Endothelial cell of umbilical vein (primary cell): ENCODE results near the gene NAPB. TPM values are rescaled to one million over a fixed set of nuclear protein-coding genes. Genes with fewer than 3 reads are reported as not detected.

Experiments used
- BruUV-seq: library from RNA; stranded (reverse); fragments of 400-500 nt; replicated peaks from 2 replicates; lab custom pipeline; 2021; lab: Mats Ljungman, UMichigan
- CTCF ChIA-PET: fragments of 300-600, 350-600 bp; sonication (Branson Sonifier 250); formaldehyde crosslinking; loops from one replicate; lab custom pipeline; 2021; ENCODE audit warnings: antibody characterized with exemption, inconsistent platforms; lab: Charles Lee
- POLR2A ChIA-PET: fragments of 300-600, 350-600 bp; sonication (Branson Sonifier 250); formaldehyde crosslinking; loops from one replicate; lab custom pipeline; 2021; ENCODE audit warnings: antibody characterized with exemption, inconsistent platforms; lab: Charles Lee
- DNase-seq: peaks from one replicate; pipeline ENCODE4 v3.0.0-alpha.2; 2011; ENCODE audit warnings: low read depth, low spot score
- FAIRE-seq: peaks from 2 replicates; lab custom pipeline; 2011; peaks lifted over from hg19 to GRCh38; lab: Jason Lieb, UNC
- H2AFZ ChIP-seq: 2 replicates; pipeline ENCODE4 v1.6.0; 2012; ENCODE audit warnings: low read depth, low read length, control low read depth, inconsistent platforms
- H3K27ac ChIP-seq: 2 replicates; pipeline ENCODE4 v1.5.1; 2011; ENCODE audit warnings: low read depth, mild to moderate bottlenecking, control low read depth, low read length, moderate library complexity; ENCODE audit not compliant: insufficient read depth
- H3K27me3 ChIP-seq, 2 experiments: 2 replicates each; pipeline versions ENCODE4 v1.6.0 to v1.6.1; 2011; ENCODE audit warnings: low read length in 2 of 2, mixed read lengths in 1 of 2; ENCODE audit not compliant: control insufficient read depth in 2 of 2, insufficient read depth in 2 of 2
- H3K36me3 ChIP-seq, 2 experiments: 2 replicates in 1 of 2; 3 replicates in 1 of 2; pipeline ENCODE4 v1.5.1; 2011; ENCODE audit warnings: low read length in 2 of 2, mild to moderate bottlenecking in 1 of 2, moderate library complexity in 1 of 2; ENCODE audit not compliant: control insufficient read depth in 2 of 2, insufficient read depth in 2 of 2; ENCODE audit errors: extremely low read depth in 1 of 2
- H3K4me1 ChIP-seq: 3 replicates; pipeline ENCODE4 v1.5.1; 2011; ENCODE audit warnings: mild to moderate bottlenecking, low read length; ENCODE audit not compliant: control insufficient read depth, insufficient read depth; ENCODE audit errors: extremely low read depth
- H3K4me2 ChIP-seq: 2 replicates; pipeline ENCODE4 v1.6.1; 2011; ENCODE audit warnings: low read length, control low read depth, mixed read lengths; ENCODE audit not compliant: insufficient read depth
- H3K4me3 ChIP-seq, 3 experiments: fragments of 200-600 bp in 1 of 3; sonication (generic), shearing (Covaris generic) in 1 of 3; replicated peaks in 1 of 3; 2 replicates each; pipeline ENCODE4 v1.5.1; 2011 to 2016; ENCODE audit warnings: control low read depth in 3 of 3, low read length in 3 of 3, mild to moderate bottlenecking in 2 of 3, inconsistent platforms in 1 of 3, low read depth in 1 of 3, moderate library complexity in 1 of 3; ENCODE audit not compliant: insufficient read depth in 1 of 3
- H3K79me2 ChIP-seq: 2 replicates; pipeline ENCODE4 v1.6.0; 2012; ENCODE audit warnings: low read length, inconsistent platforms; ENCODE audit not compliant: control insufficient read depth, insufficient read depth
- H3K9ac ChIP-seq: replicated peaks from 2 replicates; pipeline ENCODE3; 2011; ENCODE audit warnings: low read length, control low read depth; ENCODE audit not compliant: insufficient read depth; ENCODE audit errors: extremely low read depth
- H3K9me1 ChIP-seq: replicated peaks from 3 replicates; pipeline ENCODE4 v1.6.0; 2011; ENCODE audit warnings: mild to moderate bottlenecking, low read length; ENCODE audit not compliant: control insufficient read depth, insufficient read depth; ENCODE audit errors: extremely low read depth
- H3K9me3 ChIP-seq: replicated peaks from 2 replicates; pipeline ENCODE4 v1.5.1; 2012; ENCODE audit warnings: low read length, inconsistent platforms; ENCODE audit not compliant: control insufficient read depth, insufficient read depth
- H4K20me1 ChIP-seq: replicated peaks from 2 replicates; pipeline ENCODE3; 2011; ENCODE audit warnings: mild to moderate bottlenecking, low read length; ENCODE audit not compliant: control insufficient read depth, insufficient read depth; ENCODE audit errors: extremely low read depth
- CTCF ChIP-seq, 2 donors: IDR thresholded peaks; 1 replicate in 1 of 2; 2 replicates in 1 of 2; pipeline ENCODE4 v1.5.1; 2011; ENCODE audit warnings: low read length in 2 of 2, mild to moderate bottlenecking in 2 of 2, moderate library complexity in 2 of 2, control low read depth in 1 of 2, inconsistent platforms in 1 of 2, low read depth in 1 of 2; ENCODE audit not compliant: insufficient read depth in 1 of 2; ENCODE audit errors: extremely low read depth in 1 of 2
- EZH2 ChIP-seq: IDR thresholded peaks from 2 replicates; pipeline ENCODE4 v1.6.1; 2012; ENCODE audit warnings: borderline replicate concordance, low read depth, mild to moderate bottlenecking, moderate library complexity, low read length, inconsistent platforms; ENCODE audit not compliant: severe bottlenecking
- FOS ChIP-seq: IDR thresholded peaks from 2 replicates; pipeline ENCODE4 v1.6.1; 2011; ENCODE audit warnings: mild to moderate bottlenecking, low read length, moderate library complexity, borderline replicate concordance; ENCODE audit not compliant: insufficient read depth
- GATA2 ChIP-seq: IDR thresholded peaks from 2 replicates; pipeline ENCODE4 v1.7.0; 2011; ENCODE audit warnings: low read depth, mild to moderate bottlenecking, moderate library complexity, mixed read lengths, low read length; ENCODE audit not compliant: insufficient read length, insufficient read depth
- JUN ChIP-seq: IDR thresholded peaks from 2 replicates; pipeline ENCODE4 v1.6.1; 2011; ENCODE audit warnings: borderline replicate concordance, low read depth; ENCODE audit not compliant: insufficient read length, insufficient read depth
- MAX ChIP-seq: IDR thresholded peaks from 2 replicates; pipeline ENCODE4 v1.6.1; 2011; ENCODE audit not compliant: insufficient read depth, insufficient read length
- MYC ChIP-seq: IDR thresholded peaks from one replicate; pipeline ENCODE4 v1.6.1; 2011; ENCODE audit warnings: mild to moderate bottlenecking, low read depth, low read length
- POLR2A ChIP-seq: IDR thresholded peaks from 2 replicates; pipeline ENCODE4 v1.6.1; 2012; ENCODE audit warnings: low read depth, mild to moderate bottlenecking, control low read depth, low read length
- POLR2AphosphoS5 ChIP-seq: IDR thresholded peaks from 2 replicates; pipeline ENCODE4 v1.6.1; 2012; ENCODE audit warnings: low read depth, mild to moderate bottlenecking, control low read depth, low read length, moderate library complexity; ENCODE audit not compliant: insufficient read depth
- dilution Hi-C: fragments of 300-500 bp; cut with MboI; formaldehyde crosslinking; loops from one replicate; pipeline ENCODE4 v1.15.0; 2019; ENCODE audit warnings: low sequenced_read_pairs; ENCODE audit not compliant: extremely low pct_ligation_motif_present
- intact Hi-C: fragments of 100-400 bp; cut with micrococcal nuclease; formaldehyde crosslinking; loops from one replicate; pipeline ENCODE4 v1.10.0; 2022
- polyA plus RNA-seq, 4 experiments: library from polyadenylated mRNA; depleted of rRNA in 3 of 4; stranded (reverse) in 3 of 4; unstranded in 1 of 4; fragments of >200 nt; gene quantifications; 2 replicates each; pipeline versions ENCODE4 v1.2.1 to v1.2.3, GENCODE V29; 2011 to 2012; ENCODE audit warnings: missing spikeins in 1 of 4
- total RNA-seq: library from RNA; stranded (reverse); gene quantifications from 2 replicates; pipeline ENCODE4 v1.2.3, GENCODE V29; 2021

NAPB gene
- total and polyA plus RNA-seq, 2 donors (not counting 3 experiments of a cell fraction or from before 2014, with no cell fraction given): 4.7 to 10.1 TPM

- ChIA-PET POLR2A (no interaction called here), CTCF (interaction anchor here (1.0 kb wide), 1 partner anchor 10 kb away, joined by 3 read pairs; no protein-coding TSS in a partner anchor)
- H4K20me1 ChIP-seq: no peaks in the 10 kb centered on the region
- no peak overlapping the region for H3K4me2 ChIP-seq
- no peaks in the 10 kb centered on the region for H3K9me1 ChIP-seq
- H3K4me1 ChIP-seq: no peaks in the 10 kb centered on the region
- H3K4me3 ChIP-seq: no peak overlapping the region
- TF ChIP-seq GATA2 (no peak), EZH2 (no peak), MAX (no peak), CTCF (IDR thresholded peaks at IDR 0.05; ENCODE audit: extremely low read depth in 1 of 2, insufficient read depth in 1 of 2, low read depth in 1 of 2, low read length in 2 of 2) (no peak), POLR2A (no peak), MYC (no peak), POLR2AphosphoS5 (no peak), FOS (no peak), JUN (no peak)
- FAIRE-seq: no peak
- dilution Hi-C loops: no loop called here
- no TSS peak for BruUV-seq
- no peak overlapping the region for H2AFZ ChIP-seq
- no peak overlapping the region for H3K9ac ChIP-seq
- H3K9me3 ChIP-seq: no peaks in the 10 kb centered on the region
- no peak for DNase-seq
- no peaks in the 10 kb centered on the region for H3K79me2 ChIP-seq
- no peak overlapping the region for H3K27ac ChIP-seq
- H3K36me3 ChIP-seq: no peaks in the 10 kb centered on the region
- no peaks in the 10 kb centered on the region for H3K27me3 ChIP-seq
- intact Hi-C loops: no loop called here
Observed at GRCh38 chr20:23454816-23455215, 33.5 kb upstream of the NAPB start.
